GM21381 (cell line): ENCODE data around the gene NHLRC1.
"Not testable (repeated sequence)": the region's sequence is repeated elsewhere in the genome, so short reads cannot be mapped to it uniquely, and the experiment has no call there.

Experiments
- ATAC-seq: cut with Tn5 transposase; IDR thresholded peaks from one replicate; pipeline ENCODE4 v1.9.1; 2021; ENCODE audit warnings: mild to moderate bottlenecking, moderate library complexity; ENCODE audit not compliant: unreplicated experiment

Gene NHLRC1

GRCh38 chr6:18122128-18123093 lies at the start of gene NHLRC1:
Gene NHLRC1, minus strand, starts transcription at chr6:18122677. Its CDS starts 71 bp downstream, at chr6:18122606.
- peak; percentile 99 for ATAC-seq

DNA sequence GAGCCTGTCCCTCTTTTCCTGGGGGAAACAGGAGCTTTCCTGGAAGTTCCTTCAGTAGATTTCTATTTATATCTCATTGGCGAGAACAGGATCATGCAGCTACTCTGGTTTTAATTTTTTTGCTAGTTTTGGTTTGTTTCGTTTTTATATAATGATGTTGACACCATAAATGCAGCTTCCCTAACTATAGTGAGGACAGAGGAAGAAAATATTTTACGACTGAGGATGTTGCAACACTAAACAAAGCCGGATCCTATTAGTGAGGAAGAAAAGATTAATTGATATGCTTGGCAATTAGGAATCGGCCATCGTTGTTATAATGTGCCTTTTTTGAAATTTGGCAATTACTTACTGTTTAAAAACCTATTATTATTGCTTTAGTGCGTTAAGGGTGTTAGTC lies 49.4 kb upstream of the NHLRC1 start:
- no peak for ATAC-seq

- no peak for ATAC-seq
Measured at GRCh38 chr6:18168264-18168663, 45.8 kb upstream of the NHLRC1 start.

DNA sequence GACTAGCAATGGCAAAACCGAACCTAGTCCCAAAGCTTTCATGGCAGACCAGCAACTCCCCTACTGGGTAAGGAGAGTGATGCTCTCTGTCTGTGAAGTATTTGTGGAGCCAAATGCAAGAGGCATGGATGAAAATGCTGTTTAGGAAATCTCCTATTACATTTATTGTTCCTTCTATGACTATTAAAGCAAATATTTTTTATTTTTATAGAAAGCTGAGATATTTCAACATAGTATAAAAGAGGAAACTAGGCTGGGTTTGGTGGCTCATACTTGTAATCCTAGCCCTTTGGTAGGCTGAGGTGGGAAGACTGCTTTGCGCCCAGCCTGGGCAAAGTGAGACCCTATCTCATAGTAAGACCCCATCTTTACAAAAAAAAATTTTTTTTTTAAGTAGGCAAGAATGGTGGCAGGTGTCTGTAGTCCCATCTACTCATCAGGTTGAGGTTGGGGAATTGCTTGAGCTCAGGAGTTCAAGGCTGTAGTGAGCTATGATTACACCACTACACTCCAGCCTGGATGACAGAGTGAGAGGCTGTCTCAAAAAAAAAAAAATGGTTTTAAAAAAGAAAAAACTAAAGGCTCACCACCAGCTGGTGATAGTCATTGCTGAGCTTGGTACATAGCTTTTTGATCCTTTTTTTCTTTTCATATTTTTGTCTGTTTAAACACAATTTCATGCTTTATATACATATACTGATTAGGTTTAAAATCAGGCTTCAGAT lies 44.0 kb upstream of the NHLRC1 start:
- ATAC-seq: no peak

GRCh38 chr6:18165751-18166150 lies 43.3 kb upstream of the NHLRC1 start:
- ATAC-seq: no peak

- no peak for ATAC-seq
Measured at GRCh38 chr6:18162401-18162800, 39.9 kb upstream of the NHLRC1 start.

DNA sequence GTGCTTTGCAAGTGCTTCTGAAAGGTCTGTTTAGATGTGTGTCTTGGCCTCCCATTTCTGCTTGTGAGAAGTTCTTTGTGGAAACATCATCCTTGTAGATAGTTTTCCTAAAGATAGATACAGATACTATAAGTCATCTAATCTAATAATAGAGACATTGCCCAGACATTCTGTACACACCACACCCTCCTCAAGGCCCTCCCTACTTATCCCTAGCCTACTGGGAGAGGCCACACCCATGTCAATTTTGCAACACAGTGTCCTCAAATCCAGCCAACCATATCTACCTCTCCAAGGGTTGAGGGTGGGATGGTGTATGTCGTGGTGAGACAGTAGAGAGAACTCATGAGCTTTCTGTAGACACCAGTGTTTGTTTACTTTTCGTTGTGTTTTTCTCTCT lies 39.0 kb upstream of the NHLRC1 start:
- ATAC-seq: no peak

- ATAC-seq: no peak
Measured at GRCh38 chr6:18160911-18161310, 38.4 kb upstream of the NHLRC1 start.

DNA sequence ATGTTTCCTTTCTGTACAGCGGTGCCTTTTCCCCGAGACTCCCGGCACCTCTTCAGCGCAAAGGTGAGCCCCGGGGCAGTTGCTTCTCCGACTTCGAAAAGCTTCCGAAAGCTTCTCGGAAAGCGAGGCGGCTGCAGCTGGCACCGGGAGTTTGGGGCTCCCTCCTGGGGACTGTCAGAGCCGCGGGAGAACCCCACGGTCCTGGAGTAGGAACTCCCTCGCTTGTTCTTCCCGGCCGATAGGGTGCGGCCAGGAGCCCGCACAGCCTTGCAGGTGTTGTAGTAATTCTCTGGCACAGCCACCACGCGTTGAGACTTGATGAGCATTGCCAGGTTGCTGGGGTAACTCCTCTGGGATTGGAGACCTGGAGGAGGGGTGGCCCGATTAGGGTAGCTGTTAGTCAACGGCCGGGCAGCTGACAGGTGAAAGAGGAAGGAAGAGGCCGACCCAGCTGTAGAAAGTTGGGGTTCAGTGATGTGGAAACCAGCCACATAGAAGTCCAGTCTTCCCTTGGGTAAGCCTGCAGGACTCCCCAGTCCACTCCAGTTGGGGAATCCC lies 33.5 kb upstream of the NHLRC1 start:
- ATAC-seq: peak; percentile 38

- peak; percentile 84 for ATAC-seq
Measured at GRCh38 chr6:18155150-18155863, 32.8 kb upstream of the NHLRC1 start, which contains the start of gene KDM1B. Gene KDM1B, plus strand, starts transcription at chr6:18155422. Its CDS starts 4,474 bp downstream, at chr6:18159896.

GRCh38 chr6:18154507-18155149 lies 32.2 kb upstream of the NHLRC1 start, which contains the start of gene TPMT:
Gene TPMT, minus strand, starts transcription at chr6:18155077. Its CDS starts 5,950 bp downstream, at chr6:18149127.
- peak; percentile 49 for ATAC-seq

DNA sequence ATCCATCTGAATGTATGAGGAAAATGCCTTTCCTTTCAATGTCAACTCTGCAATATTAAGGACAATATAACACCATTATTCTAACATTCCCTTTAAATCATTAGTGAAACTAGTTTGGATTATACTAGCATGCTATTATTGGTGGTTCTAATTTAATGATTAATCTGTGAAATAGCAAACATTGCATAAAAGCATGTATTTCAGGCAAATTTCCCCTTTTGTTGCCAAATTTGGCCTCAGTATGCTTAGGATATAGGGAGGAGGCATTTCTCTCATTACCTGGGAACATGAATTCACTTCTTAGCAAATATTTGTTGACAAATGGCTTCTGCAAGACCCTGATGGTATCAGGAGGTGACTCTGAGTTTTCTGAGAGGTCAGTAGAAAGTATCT lies 30.8 kb upstream of the NHLRC1 start:
- no peak for ATAC-seq

DNA sequence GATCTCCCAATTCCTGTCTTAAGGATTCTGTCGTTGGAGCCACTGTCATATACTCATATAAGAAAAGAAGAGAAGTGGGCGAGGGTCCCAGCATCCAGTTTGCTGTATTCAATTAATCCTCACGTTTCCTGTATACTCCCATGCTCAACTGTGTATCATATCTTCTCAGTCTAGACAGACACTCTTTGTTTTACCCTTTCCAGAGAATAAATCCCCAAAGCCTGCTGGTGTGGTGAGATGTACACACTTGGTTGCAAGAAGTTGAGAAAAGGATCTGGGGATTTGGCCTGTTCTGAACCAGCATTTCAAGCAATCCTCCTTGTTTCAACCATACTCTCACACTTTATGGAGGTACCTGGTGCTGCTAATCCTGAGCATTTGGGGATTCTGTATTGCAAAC lies 29.3 kb upstream of the NHLRC1 start:
- no peak for ATAC-seq

DNA sequence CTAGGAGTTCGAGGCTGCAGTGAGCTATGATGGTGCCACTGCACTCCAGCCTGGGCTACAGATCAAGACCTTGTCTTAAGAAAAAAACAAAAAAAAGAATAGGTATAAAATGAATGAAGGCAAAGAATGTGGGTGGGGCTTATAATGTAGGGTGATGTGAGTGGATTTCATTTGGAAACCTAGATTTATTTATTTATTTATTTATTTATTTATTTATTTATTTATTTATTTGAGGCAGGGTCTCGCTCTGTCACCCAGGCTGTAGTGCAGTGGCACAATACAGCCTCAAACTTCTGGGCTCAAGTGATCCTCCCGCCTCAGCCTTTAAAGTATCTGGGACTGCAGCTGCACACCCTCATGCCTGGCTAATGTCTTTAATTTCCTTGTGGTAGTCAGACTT lies 28.9 kb upstream of the NHLRC1 start:
- not testable (repeated sequence) for ATAC-seq

DNA sequence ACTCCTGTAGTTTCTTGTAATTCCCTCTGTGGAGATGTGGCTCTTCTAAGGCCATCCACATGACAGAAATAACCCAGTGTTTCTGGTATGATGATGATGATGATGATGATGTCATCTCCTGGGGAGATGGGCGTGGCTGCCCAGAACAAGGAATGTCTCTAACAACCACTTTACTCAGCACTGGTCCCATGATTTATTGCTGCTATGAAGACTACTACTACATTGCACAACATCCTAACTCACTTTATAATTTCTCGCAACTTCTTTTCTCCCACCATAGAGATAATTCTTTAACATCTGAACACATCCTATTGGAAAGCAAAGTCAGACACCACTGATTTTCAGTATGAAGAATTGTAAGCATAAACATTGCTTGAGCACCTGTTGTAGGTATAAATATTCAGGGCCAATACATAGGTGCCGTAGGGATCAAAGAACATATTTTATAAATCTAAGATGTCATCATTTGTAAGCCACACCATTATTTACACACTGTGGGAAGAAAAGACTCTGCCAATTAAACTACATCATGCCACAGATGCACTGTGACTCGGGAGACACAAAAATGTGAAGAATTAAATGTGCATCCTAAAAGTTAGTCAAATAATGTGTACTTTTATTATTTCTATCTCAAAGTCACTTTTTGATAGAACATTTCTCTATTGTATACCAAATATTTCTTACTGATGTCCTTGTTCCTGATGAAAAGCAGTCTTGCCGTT lies 26.0 kb upstream of the NHLRC1 start:
- no peak for ATAC-seq

DNA sequence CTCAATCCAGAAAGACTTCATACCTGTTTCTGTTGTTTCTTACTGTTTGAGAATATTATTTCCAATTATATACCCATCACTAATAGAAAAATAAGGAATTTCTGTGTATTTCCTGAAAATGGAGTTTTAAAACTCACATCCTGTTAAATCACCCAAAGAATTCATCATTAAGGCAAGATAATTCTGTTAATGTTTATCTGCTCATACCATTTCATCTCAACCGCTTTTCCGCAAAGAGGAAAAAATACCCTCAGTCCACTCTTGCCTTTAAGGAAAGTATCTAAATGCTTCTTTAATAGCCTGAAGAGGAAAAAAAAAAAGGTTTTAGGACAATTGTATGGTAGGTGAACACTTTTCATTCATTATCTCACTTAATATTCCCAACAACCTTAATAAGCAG lies 25.1 kb upstream of the NHLRC1 start:
- no peak for ATAC-seq

DNA sequence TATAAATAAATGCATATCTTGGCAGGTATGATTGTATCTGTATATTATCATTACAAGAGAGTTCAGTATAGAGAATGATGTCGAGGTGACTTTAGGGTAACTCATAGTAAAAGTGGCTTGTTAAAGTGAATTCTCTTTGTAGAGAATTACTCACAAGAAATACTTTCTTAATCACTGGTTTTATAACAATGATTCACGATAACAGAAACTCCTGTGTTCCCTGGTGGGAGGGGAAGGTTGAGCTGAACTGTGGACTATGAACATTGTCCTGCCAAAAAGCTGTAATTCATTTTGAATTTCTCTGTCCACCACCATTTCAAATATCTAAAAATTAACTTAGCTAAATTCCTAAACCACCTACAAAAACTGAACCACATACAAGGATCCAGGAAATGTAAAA lies 24.7 kb upstream of the NHLRC1 start:
- ATAC-seq: no peak

DNA sequence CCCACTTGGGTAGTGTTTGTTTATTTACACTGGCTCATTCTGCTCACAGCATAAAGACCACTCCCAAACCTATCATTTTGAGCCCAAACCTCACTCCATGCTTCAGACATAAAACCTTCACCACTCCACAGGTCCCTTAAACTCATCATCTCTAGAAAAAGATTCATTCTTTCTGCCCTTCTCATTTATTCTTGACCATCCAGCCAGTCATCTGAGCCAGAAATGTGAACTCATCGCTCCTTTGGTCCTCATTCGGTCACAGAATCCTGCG lies 20.0 kb upstream of the NHLRC1 start:
- ATAC-seq: no peak

- no peak for ATAC-seq
Measured at GRCh38 chr6:18141805-18142590, 19.5 kb upstream of the NHLRC1 start.
